Activated CD4-positive, alpha-beta T cell treated with anti-CD3 and anti-CD28 coated beads, Interleukin-2, amount 10 ng/mL, durations not matched to agents 7 days and 5 days (primary cell): ENCODE measurements around the gene BCAT1. TPM values are rescaled to one million over a fixed set of nuclear protein-coding genes. Genes with fewer than 3 reads are reported as not detected.

Experiments used
- CTCF ChIA-PET: fragments of 350-600 bp; sonication (Branson Sonifier 250); formaldehyde crosslinking; loops from one replicate; lab custom pipeline; 2021; ENCODE audit warnings: antibody characterized with exemption; lab: Charles Lee
- POLR2A ChIA-PET: fragments of 350-600 bp; sonication (Branson Sonifier 250); formaldehyde crosslinking; loops from one replicate; lab custom pipeline; 2021; ENCODE audit warnings: antibody characterized with exemption; lab: Charles Lee
- DNase-seq: peaks from one replicate; pipeline ENCODE4 v3.0.0-alpha.2; 2020
- H3K27ac Mint-ChIP-seq: one replicate; pipeline ENCODE4 v1.8.0; 2021; ENCODE audit warnings: mild to moderate bottlenecking, moderate library complexity, mixed read lengths
- H3K27me3 Mint-ChIP-seq: one replicate; pipeline ENCODE4 v1.8.0; 2021; ENCODE audit warnings: mixed read lengths
- H3K36me3 Mint-ChIP-seq: one replicate; pipeline ENCODE4 v1.8.0; 2021; ENCODE audit warnings: low read depth, mixed read lengths
- H3K4me1 Mint-ChIP-seq: one replicate; pipeline ENCODE4 v1.8.0; 2021; ENCODE audit warnings: mixed read lengths
- H3K4me3 Mint-ChIP-seq: one replicate; pipeline ENCODE4 v1.8.0; 2021; ENCODE audit warnings: mild to moderate bottlenecking, moderate library complexity, mixed read lengths
- H3K9me3 Mint-ChIP-seq: one replicate; pipeline ENCODE4 v1.8.0; 2021; ENCODE audit warnings: mixed read lengths
- total RNA-seq, 2 experiments: library from RNA; stranded (reverse); gene quantifications; one replicate each; pipeline ENCODE4 v1.2.3, GENCODE V29; 2021

The BCAT1 gene
- total RNA-seq, 2 experiments from 2014 or later = 6.9 to 7.3 TPM

DNA sequence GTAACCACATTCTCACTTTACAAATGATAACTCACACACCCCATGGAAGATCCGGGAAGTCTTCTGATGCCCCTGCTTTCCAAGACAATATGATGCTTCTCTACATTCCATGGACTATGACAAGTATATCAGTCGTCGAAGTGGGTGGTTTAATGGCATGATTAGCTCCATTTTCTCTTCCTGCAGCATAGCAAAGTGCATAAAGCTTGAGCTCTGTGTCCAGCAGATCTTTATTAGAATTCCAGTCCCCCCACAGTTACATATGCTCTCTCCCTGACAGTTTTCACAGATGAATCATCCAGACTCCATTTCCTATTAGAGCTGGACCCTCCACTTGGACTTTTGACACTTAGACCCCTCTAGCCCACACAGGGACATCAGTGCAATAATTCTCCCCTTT is 174.9 kb downstream of the BCAT1 start:
- no peak for DNase-seq
- ChIA-PET POLR2A (no interaction called here), CTCF (interaction anchor here (0.6 kb wide), 1 partner anchor 26 kb away, joined by 3 read pairs; no protein-coding TSS in a partner anchor)
- no peak overlapping the region for H3K4me3 Mint-ChIP-seq
- no peaks in the 10 kb centered on the region for H3K9me3 Mint-ChIP-seq
- H3K27me3 Mint-ChIP-seq = peaks cover 3% of the 10 kb centered on the region
- H3K27ac Mint-ChIP-seq = no peak overlapping the region
- no peaks in the 10 kb centered on the region for H3K36me3 Mint-ChIP-seq
- H3K4me1 Mint-ChIP-seq = no peaks in the 10 kb centered on the region

DNA sequence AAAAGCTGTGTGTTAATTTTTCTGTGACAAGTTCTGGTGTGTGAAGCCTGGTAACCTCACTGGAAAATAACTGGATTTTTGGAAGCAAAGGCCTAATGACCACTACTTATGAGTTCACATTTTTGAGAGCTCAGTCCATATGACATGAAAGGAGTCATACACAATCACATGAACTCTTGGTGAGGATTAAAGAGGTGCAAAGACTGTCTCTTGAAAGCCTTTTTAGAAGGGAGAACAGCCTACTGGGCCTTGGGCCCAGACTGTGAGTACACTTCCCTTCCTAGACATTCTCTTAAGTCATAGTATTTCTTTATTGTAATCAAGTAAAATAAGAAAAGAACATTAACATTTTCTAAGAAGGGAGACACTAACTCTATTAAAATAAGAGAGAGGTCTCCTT is 176.1 kb downstream of the BCAT1 start:
- ChIA-PET POLR2A (no interaction called here), CTCF (no interaction called here)
- Mint-ChIP-seq H3K4me3 (no peak overlapping the region), H3K27me3 (peaks cover 3% of the 10 kb centered on the region), H3K4me1 (no peaks in the 10 kb centered on the region), H3K9me3 (no peaks in the 10 kb centered on the region), H3K27ac (no peak overlapping the region), H3K36me3 (no peaks in the 10 kb centered on the region)
- no peak for DNase-seq

DNA sequence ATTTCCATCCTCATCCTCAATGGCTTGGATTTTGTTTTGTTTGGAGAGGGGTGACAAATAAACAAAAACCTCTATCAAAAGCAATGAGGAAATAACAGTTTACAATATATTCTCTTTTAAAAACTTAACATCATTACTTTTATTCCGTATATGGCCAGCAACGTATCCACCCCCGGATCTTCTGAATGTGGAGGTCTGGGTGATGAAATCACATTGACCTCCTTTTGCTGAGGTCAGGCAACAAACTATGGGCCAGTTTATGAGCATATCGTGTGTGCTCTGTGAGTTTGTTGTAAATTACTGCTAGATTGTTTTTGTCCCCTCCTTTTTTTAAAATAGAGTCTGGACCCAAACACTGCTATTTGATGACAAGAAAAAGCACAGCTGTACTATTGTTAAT is 178.1 kb downstream of the BCAT1 start:
- Mint-ChIP-seq H3K4me1 (no peaks in the 10 kb centered on the region), H3K9me3 (no peaks in the 10 kb centered on the region), H3K36me3 (no peaks in the 10 kb centered on the region), H3K27ac (no peak overlapping the region), H3K4me3 (no peak overlapping the region), H3K27me3 (peaks cover 5% of the 10 kb centered on the region)
- DNase-seq = no peak
- POLR2A ChIA-PET = no interaction called here
- CTCF ChIA-PET = interaction anchor here (0.6 kb wide), 1 partner anchor 10 kb away, joined by 3 read pairs; no protein-coding TSS in a partner anchor

DNA sequence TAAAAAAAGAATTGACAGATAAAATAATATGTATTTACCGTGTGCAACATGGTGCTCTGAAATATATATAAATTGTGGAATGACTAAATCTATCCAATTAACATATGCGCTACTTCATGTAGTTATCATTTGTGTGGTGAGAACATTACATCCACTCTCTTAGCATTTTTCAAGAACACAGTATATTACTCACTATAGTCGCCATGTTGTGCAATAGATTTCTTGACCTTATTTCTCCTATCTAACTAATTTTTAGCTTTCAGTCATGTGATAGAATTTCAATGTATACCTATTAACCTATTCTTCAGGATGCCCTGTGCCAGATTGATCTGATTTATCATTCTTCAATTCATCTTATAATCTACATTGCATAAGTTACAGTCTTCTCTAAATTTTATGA is 178.6 kb downstream of the BCAT1 start:
- Mint-ChIP-seq H3K4me1 (no peaks in the 10 kb centered on the region), H3K9me3 (no peaks in the 10 kb centered on the region)
- POLR2A ChIA-PET = no interaction called here

DNA sequence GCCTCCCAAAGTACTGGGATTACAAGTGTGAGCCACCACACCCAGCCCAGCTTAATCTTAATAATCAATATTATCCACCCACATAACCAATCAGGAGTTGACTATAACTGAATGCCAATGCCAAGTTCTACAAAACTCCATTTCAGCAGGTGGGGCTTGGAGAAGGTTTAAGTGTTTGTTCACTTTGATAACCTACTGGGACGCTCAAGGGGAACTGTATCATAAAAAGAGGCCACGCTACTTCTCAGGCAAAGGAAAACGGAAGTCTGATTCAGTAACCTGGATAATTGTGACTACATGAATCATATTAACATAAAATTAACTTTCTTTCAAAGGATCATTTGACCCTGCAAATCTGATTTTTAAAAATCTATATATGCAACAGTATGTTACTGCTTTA is 179.2 kb downstream of the BCAT1 start:
- ChIA-PET POLR2A (no interaction called here), CTCF (no interaction called here)
- Mint-ChIP-seq H3K4me1 (no peaks in the 10 kb centered on the region), H3K36me3 (no peaks in the 10 kb centered on the region), H3K9me3 (peaks cover 2% of the 10 kb centered on the region), H3K4me3 (no peak overlapping the region), H3K27me3 (peaks cover 5% of the 10 kb centered on the region), H3K27ac (no peak overlapping the region)
- no peak for DNase-seq

More for the DNA sequence above, 178.6 kb downstream of the BCAT1 start:
- Mint-ChIP-seq H3K27me3 (peaks cover 5% of the 10 kb centered on the region), H3K4me3 (no peak overlapping the region), H3K36me3 (no peaks in the 10 kb centered on the region), H3K27ac (no peak overlapping the region)
- CTCF ChIA-PET = no interaction called here
- DNase-seq = no peak

DNA sequence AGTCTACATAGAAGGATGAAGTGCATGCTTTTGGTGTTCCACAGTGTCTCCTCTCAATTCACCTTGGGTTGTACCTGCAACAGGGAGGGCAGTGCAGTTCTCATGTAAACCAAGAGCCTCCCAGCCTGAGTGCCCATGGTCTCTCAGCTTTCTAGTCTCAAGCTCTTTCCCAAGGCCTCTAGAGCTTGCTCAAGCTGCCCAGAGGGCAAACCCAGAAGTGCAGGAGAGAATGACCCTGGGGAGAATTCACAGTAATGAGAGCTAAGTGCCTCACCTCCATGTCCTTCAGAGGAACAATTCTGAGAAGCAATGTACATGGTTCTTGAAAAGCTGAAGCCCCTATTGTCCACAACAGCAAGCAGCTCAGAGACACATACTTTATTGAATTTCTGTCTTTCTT is 180.5 kb downstream of the BCAT1 start:
- CTCF ChIA-PET = interaction anchor here (0.6 to 1.6 kb wide), 6 partner anchors 9 to 35 kb away, joined by 3 to 4 read pairs (median 4); no protein-coding TSS in a partner anchor
- POLR2A ChIA-PET = no interaction called here

DNA sequence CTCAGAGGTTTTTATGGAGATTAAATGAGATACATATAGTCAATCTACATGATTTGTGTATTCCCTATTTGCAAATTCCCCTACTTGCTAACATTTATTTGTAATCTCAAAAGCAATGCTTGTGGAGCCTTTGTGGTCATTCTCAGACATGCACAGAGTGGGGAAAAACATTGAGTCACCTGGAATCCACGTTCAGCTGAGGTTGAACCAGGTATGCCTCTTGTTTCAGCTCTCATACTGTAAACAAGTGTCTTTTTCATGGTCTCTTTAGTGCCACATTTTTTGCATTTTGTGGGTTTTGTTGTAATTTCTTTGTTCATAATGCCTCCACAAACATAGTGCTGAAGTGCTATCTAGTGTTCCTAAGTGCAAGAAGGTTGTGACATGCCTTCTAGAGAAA is 181.9 kb downstream of the BCAT1 start:
- Mint-ChIP-seq H3K9me3 (peaks cover 6% of the 10 kb centered on the region), H3K27ac (no peak overlapping the region), H3K36me3 (no peaks in the 10 kb centered on the region), H3K4me3 (no peak overlapping the region), H3K4me1 (no peaks in the 10 kb centered on the region), H3K27me3 (peaks cover 5% of the 10 kb centered on the region)
- POLR2A ChIA-PET = no interaction called here
- no peak for DNase-seq
- CTCF ChIA-PET = no interaction called here

More for the DNA sequence above, 180.5 kb downstream of the BCAT1 start:
- Mint-ChIP-seq H3K36me3 (no peaks in the 10 kb centered on the region), H3K27ac (no peak overlapping the region), H3K4me1 (no peaks in the 10 kb centered on the region), H3K4me3 (no peak overlapping the region), H3K27me3 (peaks cover 5% of the 10 kb centered on the region), H3K9me3 (peaks cover 6% of the 10 kb centered on the region)
- DNase-seq = no peak

DNA sequence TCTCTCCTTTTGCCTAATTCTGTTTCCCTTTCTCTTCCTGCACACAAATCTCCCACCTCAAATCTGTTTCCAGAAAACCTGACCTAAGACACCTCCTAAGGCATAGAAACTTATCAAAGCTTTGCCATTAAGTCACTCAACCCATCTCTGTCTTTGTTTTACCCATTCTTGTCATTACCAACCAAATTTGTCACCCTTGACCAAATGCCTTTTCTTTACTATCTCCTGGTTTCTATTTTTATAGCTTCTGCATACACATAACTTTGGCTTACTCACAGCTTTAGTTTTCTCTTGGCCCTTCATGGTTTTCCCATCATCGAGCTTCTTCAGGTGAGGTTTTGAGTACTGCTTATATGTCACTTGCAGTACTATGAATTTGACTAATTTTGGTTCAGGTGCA is 184.2 kb downstream of the BCAT1 start:
- H3K27ac Mint-ChIP-seq = no peak overlapping the region
- H3K4me1 Mint-ChIP-seq = no peaks in the 10 kb centered on the region
- H3K27me3 Mint-ChIP-seq = peaks cover 2% of the 10 kb centered on the region
- H3K4me3 Mint-ChIP-seq = no peak overlapping the region
- POLR2A ChIA-PET = interaction anchor here (0.6 kb wide), 1 partner anchor 9 kb away, joined by 3 read pairs; no protein-coding TSS in a partner anchor
- H3K36me3 Mint-ChIP-seq = no peaks in the 10 kb centered on the region
- peaks cover 6% of the 10 kb centered on the region for H3K9me3 Mint-ChIP-seq
- DNase-seq = no peak
- CTCF ChIA-PET = no interaction called here

DNA sequence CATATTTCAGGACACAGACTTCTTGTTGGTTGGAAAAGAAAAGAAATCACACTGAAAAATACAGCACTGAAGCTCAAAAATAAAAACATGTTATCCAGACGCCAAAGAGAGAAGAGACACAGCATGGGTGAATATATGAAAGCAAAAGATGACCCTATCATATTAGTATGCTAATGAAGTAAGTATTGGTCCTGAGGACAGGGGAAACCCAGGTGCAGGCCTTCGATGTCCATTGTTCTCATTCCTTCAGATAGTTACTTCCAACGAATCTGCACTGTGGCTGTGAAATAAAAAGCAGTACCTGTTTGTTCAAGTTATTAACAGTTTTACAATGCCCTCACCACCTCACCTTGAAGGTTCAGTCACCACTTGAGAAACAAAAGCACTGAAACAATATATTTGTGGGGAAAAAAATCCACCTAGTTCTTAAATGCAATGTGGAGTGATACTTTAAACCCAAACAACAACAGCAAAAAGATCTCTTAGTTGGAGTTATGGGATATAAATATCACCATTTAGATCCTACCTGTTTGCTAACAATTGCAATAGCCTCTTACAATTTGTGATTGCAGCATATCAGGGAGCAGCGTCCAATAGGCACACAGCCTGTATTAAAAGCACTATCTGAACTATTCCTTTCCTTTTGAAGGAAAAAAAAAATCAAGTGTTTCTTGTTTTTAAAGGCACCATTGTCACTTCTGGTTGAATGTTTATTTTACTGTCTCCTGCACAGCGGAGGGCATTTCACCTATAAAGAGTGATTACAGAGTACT is 188.1 kb downstream of the BCAT1 start:
- CTCF ChIA-PET = no interaction called here
- Mint-ChIP-seq H3K4me3 (no peak overlapping the region), H3K27me3 (no peaks in the 10 kb centered on the region), H3K27ac (no peak overlapping the region), H3K9me3 (peaks cover 6% of the 10 kb centered on the region), H3K4me1 (peaks cover 1% of the 10 kb centered on the region), H3K36me3 (no peaks in the 10 kb centered on the region)
- POLR2A ChIA-PET = no interaction called here
- DNase-seq = no peak

DNA sequence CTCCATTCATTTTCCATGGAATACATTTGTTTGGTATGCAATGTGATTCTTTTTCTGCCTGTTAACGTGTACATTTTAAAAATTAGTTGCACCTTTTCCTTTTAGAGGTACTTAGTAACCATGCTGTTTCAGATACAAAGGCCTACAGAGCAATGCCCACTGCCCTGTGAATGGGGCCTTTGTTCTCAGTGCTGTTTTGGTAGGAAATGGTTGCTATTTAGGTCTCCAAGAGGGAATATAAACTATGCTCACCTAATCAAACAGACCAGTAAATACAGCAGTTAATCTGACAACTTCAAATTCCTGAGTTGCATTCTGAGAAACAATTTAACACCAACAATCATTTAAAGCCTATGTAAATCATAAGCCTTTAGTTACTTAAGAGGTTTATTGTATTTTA is 188.7 kb downstream of the BCAT1 start:
- H3K27me3 Mint-ChIP-seq = no peaks in the 10 kb centered on the region
- no peak for DNase-seq
- no peak overlapping the region for H3K4me3 Mint-ChIP-seq
- H3K27ac Mint-ChIP-seq = no peak overlapping the region
- peaks cover 3% of the 10 kb centered on the region for H3K4me1 Mint-ChIP-seq
- CTCF ChIA-PET = no interaction called here
- POLR2A ChIA-PET = no interaction called here
- no peaks in the 10 kb centered on the region for H3K36me3 Mint-ChIP-seq
- peaks cover 6% of the 10 kb centered on the region for H3K9me3 Mint-ChIP-seq

Other genes starting within 250 kb of the BCAT1 start
- not detected for gene DNAI7, start 246.1 kb upstream of the BCAT1 start, total RNA-seq
- gene ETFRF1, start 246.1 kb upstream of the BCAT1 start, total RNA-seq = 10 to 100 TPM in 1 of 2 experiments, 1 to 10 TPM in 1; 8.7 to 11.5 TPM